ENCODE data around the gene PKP4. TPM values are rescaled to one million over a fixed set of nuclear protein-coding genes. Genes with fewer than 3 reads are reported as not detected.

PKP4 gene
- total RNA-seq, 1 donor from 2014 or later: 70.4 TPM

- DNase-seq (no peak), ATAC-seq (peak; percentile 69)
- intact Hi-C loops (cut with micrococcal nuclease): no loop called here
These were observed 36.7 kb downstream of the PKP4 start for GRCh38 chr2:158493458-158493857.

DNA sequence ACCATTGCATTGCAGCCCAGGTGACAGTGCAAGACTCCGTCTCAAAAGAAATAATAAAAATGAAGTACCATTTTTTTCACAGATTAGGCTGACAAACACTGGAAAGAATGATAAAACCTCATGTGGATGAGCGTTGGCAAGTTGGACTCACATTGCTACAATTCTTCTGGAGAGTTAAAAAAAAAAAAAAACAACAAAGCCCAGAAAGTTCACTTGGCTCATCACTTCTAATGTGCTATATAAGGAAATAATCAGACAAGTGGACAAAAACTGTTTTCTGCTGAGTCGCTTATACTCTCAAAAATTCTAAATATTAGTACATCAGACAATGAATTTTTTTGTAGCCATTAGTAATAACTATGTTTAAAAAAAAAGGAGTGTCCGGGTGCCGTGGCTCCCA lies 38.4 kb downstream of the PKP4 start:
- no peak for ATAC-seq
- no peak for DNase-seq
- intact Hi-C loops (cut with micrococcal nuclease): no loop called here

- ATAC-seq (no peak), DNase-seq (no peak)
- intact Hi-C loops (cut with micrococcal nuclease): no loop called here
These were observed 40.2 kb downstream of the PKP4 start for GRCh38 chr2:158496986-158497385.

DNA sequence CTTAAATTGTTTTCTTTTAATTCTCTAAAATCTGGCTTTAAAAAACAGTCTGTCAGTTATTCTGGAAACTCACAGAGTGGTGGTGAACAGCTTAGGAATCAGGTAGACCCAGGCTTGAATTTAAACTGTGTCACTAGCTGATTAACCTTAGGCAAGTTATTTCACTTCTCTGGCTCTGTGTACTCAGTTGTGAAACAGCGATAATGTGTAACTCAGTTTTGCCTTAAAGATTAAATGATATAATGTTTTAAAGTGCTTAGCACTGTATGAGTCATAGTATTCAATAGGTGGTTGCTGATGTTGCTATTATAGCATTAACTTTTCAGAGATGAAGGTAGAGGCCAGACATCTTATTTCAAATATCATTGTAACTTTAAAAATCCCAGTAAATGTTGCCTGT lies 40.7 kb downstream of the PKP4 start:
- DNase-seq (no peak), ATAC-seq (no peak)
- intact Hi-C loops (cut with micrococcal nuclease): no loop called here

DNA sequence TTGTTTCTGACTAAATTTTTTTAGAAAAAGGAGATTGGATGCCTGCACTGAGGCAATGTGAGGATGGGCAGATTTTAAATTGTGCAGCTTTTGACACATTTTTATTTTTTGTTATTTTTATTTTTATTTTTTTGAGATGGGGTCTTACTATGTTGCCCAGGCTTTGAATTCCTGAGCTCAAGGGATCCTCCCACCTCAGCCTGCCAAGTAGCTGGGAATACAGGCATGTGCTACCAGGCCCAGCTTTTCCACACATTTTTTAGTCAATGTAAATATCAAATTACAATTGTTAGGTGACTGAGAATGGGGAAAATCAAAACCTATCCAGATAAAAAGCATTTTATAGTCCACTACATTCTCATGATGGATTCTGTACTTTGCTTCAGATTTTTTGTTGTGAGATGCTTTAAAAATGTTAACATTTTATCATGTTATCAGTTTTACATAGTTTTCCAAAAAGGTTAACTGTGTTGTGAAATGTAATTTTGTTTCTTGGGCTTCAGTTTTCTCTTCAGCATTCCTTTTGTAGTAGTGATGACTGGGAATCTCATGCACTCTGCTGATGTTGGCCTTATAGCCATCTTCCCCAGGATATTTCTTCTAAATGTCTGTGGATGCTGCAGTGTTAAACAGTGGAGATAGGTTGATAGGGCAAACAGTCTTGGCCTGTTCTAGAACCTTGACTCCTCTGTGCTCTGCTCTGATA lies 41.4 kb downstream of the PKP4 start:
- intact Hi-C loops (cut with micrococcal nuclease): no loop called here
- ATAC-seq (no peak), DNase-seq (no peak)

DNA sequence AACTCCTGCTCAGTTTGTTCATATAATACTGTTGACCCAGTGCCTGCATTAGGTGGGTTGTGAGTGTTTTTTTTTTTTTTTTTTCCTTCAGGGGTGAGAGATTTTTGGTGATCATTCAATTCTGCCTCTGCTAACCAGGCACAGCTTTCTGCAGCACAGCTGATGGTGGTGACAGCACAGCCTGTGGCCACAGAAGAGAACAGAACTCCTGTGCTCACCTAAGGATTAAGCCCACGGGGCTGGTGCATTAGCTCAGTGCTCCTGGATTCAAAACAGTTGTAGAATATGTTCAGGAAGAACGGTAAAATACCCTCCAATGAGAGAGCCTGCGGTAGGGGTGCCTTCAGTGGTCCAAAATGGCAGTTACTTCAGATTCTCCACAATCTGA lies 42.0 kb downstream of the PKP4 start:
- DNase-seq (no peak), ATAC-seq (no peak)
- intact Hi-C loops (cut with micrococcal nuclease): no loop called here

DNA sequence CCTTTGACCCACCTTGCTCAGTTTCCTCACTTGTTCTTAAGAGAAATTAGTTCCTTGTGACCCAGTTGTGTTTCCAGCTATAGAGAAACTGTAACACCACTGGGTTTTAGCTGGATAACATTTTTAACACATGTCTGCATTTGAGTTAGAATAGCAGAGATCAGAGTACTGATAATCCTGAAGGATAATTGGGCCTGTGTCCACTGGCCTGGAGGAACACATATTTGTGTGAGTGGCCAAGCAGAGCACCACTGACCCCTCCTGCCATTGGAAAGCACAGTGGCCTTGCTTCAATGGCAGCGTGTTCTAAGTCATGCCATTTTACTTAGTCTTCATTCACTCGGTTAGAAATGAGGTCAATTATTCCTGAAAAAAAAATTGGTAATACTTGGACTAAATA lies 42.6 kb downstream of the PKP4 start:
- intact Hi-C loops (cut with micrococcal nuclease): no loop called here
- no peak for ATAC-seq
- DNase-seq: no peak

GRCh38 chr2:158500333-158500732 lies 43.6 kb downstream of the PKP4 start:
- intact Hi-C loops (cut with micrococcal nuclease): no loop called here
- no peak for ATAC-seq

DNA sequence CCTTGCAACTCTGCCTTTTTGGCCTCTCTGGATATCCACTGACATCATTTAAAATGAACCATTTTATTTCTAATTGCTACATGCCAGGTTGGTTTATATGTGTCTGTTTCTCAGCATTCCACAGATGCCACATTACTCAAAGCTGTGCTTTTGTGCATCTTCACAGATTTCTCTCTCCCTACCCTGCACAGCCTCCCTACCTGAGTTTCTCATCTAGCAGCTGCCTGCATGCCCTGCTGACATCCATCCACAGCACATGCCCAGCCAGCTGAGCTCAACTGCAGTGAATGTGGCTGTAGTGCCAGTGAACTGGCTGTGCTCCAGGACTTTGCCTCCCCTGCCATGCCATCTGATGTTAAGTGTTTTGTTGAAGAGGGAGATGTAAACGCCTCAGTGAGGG lies 44.5 kb downstream of the PKP4 start:
- DNase-seq: peak; percentile 79
- intact Hi-C loops (cut with micrococcal nuclease): no loop called here

More at GRCh38 chr2:158500333-158500732, 43.6 kb downstream of the PKP4 start:
- DNase-seq: no peak

DNA sequence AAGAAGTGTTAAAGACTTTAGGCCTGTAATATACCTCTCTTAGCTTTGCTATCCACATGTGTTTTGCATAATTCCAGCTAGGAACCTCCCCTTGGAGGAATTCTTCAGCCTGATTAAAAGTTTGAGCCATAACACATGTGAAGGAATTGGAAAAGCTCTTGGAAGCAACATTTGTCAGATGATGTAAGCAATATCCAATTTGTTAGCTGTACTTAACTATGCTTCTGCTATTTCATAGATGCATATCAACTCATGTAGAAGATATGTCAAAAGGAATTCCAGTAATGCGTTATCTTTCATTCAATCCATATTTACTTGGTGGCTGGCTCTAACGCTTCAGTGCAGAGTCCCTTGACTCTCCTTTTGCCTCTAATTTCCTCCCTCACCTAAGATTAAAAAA lies 46.2 kb downstream of the PKP4 start:
- intact Hi-C loops (cut with micrococcal nuclease): no loop called here
- no peak for ATAC-seq
- DNase-seq: no peak

More for the DNA sequence above, 44.5 kb downstream of the PKP4 start:
- peak; percentile 91 for ATAC-seq

DNA sequence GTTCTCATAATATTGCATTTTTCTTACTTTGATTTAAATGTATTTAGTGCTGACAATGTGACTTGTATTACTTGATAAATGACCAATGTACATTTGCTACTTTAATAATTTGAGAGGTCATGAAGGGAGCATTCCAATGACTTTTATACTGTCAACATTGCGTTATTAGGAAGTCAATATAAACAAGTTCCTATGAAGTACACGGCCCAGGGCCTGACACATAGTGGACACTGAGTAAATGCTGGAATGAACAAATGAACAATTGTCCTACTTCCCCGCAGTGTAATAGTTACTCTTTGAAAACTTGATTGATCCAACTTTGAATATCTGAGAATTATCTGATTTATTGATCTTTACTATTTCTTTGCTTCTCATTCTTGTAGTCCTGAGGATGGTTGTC lies 47.3 kb downstream of the PKP4 start:
- ATAC-seq (no peak), DNase-seq (no peak)
- intact Hi-C loops (cut with micrococcal nuclease): no loop called here

GRCh38 chr2:158505448-158505934 lies 48.7 kb downstream of the PKP4 start:
- ATAC-seq: peak; percentile 13
- DNase-seq: no peak
- intact Hi-C loops (cut with micrococcal nuclease): no loop called here

- no peak for DNase-seq
- no peak for ATAC-seq
- intact Hi-C loops (cut with micrococcal nuclease): no loop called here
These were observed 50.4 kb downstream of the PKP4 start for GRCh38 chr2:158507141-158507540.

DNA sequence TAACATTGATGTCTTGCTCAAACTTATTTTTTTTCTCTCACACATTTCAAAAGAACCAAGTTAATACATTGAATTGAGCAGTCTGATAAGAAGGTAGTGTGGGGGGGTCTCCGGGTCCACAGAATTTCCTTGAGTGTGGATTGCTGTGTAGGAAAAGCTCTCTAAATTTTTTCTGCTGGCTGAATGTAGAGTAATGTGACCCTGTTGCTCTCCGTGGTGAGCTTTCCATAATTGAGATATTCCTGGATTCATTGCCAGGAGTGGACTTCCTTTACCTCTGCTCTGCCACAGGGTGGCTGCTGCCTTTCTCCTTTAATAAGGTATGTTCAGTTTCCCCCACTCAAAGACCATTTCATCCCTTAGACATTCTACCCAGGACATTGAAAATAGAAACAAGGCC lies 50.9 kb downstream of the PKP4 start:
- DNase-seq (no peak), ATAC-seq (no peak)
- intact Hi-C loops (cut with micrococcal nuclease): no loop called here

DNA sequence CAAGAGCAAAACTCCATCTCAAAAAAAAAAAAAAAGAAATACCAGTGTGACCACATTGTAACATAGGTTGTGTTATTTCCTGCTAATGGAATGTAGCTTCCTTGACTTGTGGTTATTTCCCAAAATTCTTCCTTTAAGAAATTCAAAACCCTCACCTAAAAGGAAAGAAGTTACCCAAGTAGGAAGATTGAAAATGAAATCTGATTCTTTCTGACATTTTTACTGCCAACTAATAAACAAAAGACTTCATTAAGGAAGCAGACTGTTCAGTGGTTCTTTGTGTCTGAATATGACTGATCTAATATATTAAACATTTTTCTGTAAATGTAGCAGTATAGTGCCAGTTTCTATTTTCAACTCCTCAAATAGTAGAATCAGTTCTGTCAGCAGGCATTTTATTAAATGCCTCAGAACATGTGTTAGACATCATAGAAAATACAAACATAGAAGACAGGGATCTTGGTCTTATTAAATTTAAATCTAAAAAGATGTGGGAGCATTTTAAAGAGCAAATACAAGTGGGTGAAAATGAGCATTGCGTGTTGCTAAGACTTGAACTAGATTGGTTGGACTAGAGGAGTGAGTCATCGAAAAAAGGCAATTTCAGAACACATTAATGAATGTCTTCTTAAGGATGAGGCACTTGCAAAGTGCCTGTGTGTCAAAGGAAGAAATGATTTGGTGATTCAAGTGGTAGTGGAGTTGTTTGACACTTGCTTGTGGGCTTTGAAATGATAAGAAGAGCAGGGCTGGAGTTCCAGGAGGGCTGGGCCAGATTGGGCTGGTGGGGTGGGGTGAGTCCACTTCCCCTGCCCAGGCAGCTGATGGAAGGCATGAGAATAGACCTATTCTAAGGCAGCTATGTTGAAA lies 53.4 kb downstream of the PKP4 start:
- intact Hi-C loops (cut with micrococcal nuclease): no loop called here
- peak; percentile 55 for ATAC-seq

DNA sequence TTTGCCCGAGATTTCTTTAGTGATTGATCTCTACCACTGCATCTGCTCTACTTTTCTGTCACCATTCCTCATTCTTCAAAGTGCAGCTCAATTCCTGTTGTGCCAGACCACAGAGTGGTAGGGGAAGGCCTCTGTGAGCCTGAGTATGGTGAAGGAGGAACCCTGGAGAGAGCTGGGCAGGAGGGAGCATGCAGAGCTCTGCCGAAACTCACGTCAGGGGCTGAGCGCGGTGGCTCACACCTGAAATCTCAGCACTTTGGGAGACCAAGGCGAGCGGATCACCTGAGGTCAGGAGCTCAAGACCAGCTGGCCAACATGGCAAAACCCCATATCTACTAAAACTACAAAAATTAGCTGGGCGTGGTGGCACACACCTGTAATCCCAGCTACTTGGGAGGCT lies 54.1 kb downstream of the PKP4 start:
- intact Hi-C loops (cut with micrococcal nuclease): no loop called here
- ATAC-seq (no peak), DNase-seq (no peak)

More for the DNA sequence above, 53.4 kb downstream of the PKP4 start:
- DNase-seq: no peak

- no peak for ATAC-seq
- DNase-seq: no peak
- intact Hi-C loops (cut with micrococcal nuclease): no loop called here
These were observed 55.0 kb downstream of the PKP4 start for GRCh38 chr2:158511706-158512105.

- ATAC-seq (no peak), DNase-seq (no peak)
- intact Hi-C loops (cut with micrococcal nuclease): no loop called here
These were observed 55.6 kb downstream of the PKP4 start for GRCh38 chr2:158512323-158512722.

GRCh38 chr2:158513841-158514240 lies 57.1 kb downstream of the PKP4 start:
- intact Hi-C loops (cut with micrococcal nuclease): no loop called here
- ATAC-seq (no peak), DNase-seq (no peak)

DNA sequence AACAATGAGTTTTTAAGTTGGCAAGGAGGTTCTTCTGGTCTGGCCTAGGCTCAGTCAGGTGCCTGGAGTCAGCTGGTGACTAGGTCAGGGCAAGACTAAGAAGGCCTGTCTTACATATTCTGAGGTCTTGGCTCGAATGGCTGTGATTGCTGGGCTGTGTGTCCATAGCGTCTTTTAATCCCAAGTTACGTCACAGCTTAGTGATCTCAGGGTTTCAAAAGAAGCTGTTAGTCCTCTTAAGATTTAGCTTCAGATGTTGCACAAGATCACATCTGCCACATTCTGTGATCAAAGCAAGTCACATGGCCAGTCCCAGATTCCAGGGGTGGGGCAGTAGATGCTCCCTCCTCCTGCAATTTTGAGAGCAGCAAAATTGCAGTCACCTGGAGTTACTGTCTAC lies 61.3 kb downstream of the PKP4 start:
- no peak for DNase-seq
- intact Hi-C loops (cut with micrococcal nuclease): no loop called here
- ATAC-seq: peak; percentile 87

GRCh38 chr2:158519481-158519880 lies 62.7 kb downstream of the PKP4 start:
- intact Hi-C loops (cut with micrococcal nuclease): no loop called here
- DNase-seq (no peak), ATAC-seq (no peak)
